ENCODE results near the gene MOG.

DNA sequence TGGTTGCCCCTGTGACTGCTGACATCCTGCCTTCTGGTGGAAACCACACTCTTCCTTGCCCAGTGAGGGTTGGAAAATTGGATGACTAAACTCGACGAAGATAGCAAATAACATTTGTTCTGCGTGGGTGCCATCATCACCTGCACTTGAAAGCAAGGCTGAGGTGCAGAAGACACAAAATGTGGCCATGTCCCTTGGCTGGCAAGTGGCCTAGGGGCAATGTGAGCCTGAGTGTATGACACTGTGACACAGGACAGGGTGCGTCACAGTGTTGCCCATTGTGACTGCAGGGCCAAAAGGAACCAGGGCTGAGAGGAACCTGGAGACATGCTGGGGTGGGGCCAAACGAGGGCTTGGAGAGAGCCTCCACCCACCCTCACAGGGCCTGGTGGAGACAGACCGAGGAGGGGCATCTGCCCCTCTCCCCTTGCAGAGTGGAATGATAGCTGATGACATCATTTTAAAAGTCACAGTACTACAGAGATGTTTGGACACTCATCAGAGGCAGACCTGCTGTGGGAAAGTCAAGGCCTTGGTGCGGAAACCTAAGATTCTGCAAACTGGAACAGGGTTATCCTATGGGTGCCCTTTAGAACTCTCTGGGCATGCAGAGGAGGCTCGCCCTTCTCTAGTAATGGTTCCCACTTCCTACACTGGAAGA, 53.5 kb downstream of the MOG start:
- TF ChIP-seq POLR2A (IDR thresholded peaks at IDR 0.05), result no peak
- TF ChIP-seq, protein P1, sequence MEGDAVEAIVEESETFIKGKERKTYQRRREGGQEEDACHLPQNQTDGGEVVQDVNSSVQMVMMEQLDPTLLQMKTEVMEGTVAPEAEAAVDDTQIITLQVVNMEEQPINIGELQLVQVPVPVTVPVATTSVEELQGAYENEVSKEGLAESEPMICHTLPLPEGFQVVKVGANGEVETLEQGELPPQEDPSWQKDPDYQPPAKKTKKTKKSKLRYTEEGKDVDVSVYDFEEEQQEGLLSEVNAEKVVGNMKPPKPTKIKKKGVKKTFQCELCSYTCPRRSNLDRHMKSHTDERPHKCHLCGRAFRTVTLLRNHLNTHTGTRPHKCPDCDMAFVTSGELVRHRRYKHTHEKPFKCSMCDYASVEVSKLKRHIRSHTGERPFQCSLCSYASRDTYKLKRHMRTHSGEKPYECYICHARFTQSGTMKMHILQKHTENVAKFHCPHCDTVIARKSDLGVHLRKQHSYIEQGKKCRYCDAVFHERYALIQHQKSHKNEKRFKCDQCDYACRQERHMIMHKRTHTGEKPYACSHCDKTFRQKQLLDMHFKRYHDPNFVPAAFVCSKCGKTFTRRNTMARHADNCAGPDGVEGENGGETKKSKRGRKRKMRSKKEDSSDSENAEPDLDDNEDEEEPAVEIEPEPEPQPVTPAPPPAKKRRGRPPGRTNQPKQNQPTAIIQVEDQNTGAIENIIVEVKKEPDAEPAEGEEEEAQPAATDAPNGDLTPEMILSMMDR (IDR thresholded peaks at IDR 0.05), result no peak
